ENCODE results near the gene AUTS2. TPM values are rescaled to one million over a fixed set of nuclear protein-coding genes. Genes with fewer than 3 reads are reported as not detected.

AUTS2 gene
- total RNA-seq, 1 experiment from 2014 or later = 2.3 TPM

- in situ Hi-C loops (cut with HindIII; ENCODE audit: low pct_unique_long_range_greater_than_20kb, low sequenced_read_pairs) = no loop called here
- no peak for DNase-seq (ENCODE audit: low read depth)
Observed at GRCh38 chr7:69696686-69697685, 98.7 kb downstream of the AUTS2 start.

- no peak for DNase-seq (ENCODE audit: low read depth)
- in situ Hi-C loops (cut with HindIII; ENCODE audit: low pct_unique_long_range_greater_than_20kb, low sequenced_read_pairs) = no loop called here
Observed at GRCh38 chr7:69698109-69698825, 100.0 kb downstream of the AUTS2 start.

- in situ Hi-C loops (cut with HindIII; ENCODE audit: low pct_unique_long_range_greater_than_20kb, low sequenced_read_pairs) = no loop called here
- no peak for DNase-seq (ENCODE audit: low read depth)
Observed at GRCh38 chr7:69699931-69700330, 101.7 kb downstream of the AUTS2 start.

- in situ Hi-C loops (cut with HindIII; ENCODE audit: low pct_unique_long_range_greater_than_20kb, low sequenced_read_pairs) = no loop called here
- peak; percentile 24 for DNase-seq (ENCODE audit: low read depth)
Observed at GRCh38 chr7:69700331-69700730, 102.1 kb downstream of the AUTS2 start.

- DNase-seq (ENCODE audit: low read depth) = no peak
- in situ Hi-C loops (cut with HindIII; ENCODE audit: low pct_unique_long_range_greater_than_20kb, low sequenced_read_pairs) = no loop called here
Observed at GRCh38 chr7:69701288-69701687, 103.0 kb downstream of the AUTS2 start.

GRCh38 chr7:69702357-69702756 is 104.1 kb downstream of the AUTS2 start:
- in situ Hi-C loops (cut with HindIII; ENCODE audit: low pct_unique_long_range_greater_than_20kb, low sequenced_read_pairs) = no loop called here
- DNase-seq (ENCODE audit: low read depth) = no peak

GRCh38 chr7:69703099-69703498 is 104.8 kb downstream of the AUTS2 start:
- in situ Hi-C loops (cut with HindIII; ENCODE audit: low pct_unique_long_range_greater_than_20kb, low sequenced_read_pairs) = no loop called here
- DNase-seq (ENCODE audit: low read depth) = no peak

GRCh38 chr7:69706070-69706469 is 107.8 kb downstream of the AUTS2 start:
- DNase-seq (ENCODE audit: low read depth) = no peak
- in situ Hi-C loops (cut with HindIII; ENCODE audit: low pct_unique_long_range_greater_than_20kb, low sequenced_read_pairs) = no loop called here

GRCh38 chr7:69708857-69709256 is 110.6 kb downstream of the AUTS2 start:
- peak; percentile 24 for DNase-seq (ENCODE audit: low read depth)
- in situ Hi-C loops (cut with HindIII; ENCODE audit: low pct_unique_long_range_greater_than_20kb, low sequenced_read_pairs) = no loop called here

- no peak for DNase-seq (ENCODE audit: low read depth)
- in situ Hi-C loops (cut with HindIII; ENCODE audit: low pct_unique_long_range_greater_than_20kb, low sequenced_read_pairs) = no loop called here
Observed at GRCh38 chr7:69710768-69711438, 112.6 kb downstream of the AUTS2 start.

- in situ Hi-C loops (cut with HindIII; ENCODE audit: low pct_unique_long_range_greater_than_20kb, low sequenced_read_pairs) = no loop called here
- no peak for DNase-seq (ENCODE audit: low read depth)
Observed at GRCh38 chr7:69714886-69715576, 116.8 kb downstream of the AUTS2 start.

- DNase-seq (ENCODE audit: low read depth) = no peak
- in situ Hi-C loops (cut with HindIII; ENCODE audit: low pct_unique_long_range_greater_than_20kb, low sequenced_read_pairs) = no loop called here
Observed at GRCh38 chr7:69717221-69717620, 118.9 kb downstream of the AUTS2 start.

- in situ Hi-C loops (cut with HindIII; ENCODE audit: low pct_unique_long_range_greater_than_20kb, low sequenced_read_pairs) = no loop called here
- DNase-seq (ENCODE audit: low read depth) = no peak
Observed at GRCh38 chr7:69719717-69720116, 121.4 kb downstream of the AUTS2 start.

- DNase-seq (ENCODE audit: low read depth) = peak; percentile 18
- in situ Hi-C loops (cut with HindIII; ENCODE audit: low pct_unique_long_range_greater_than_20kb, low sequenced_read_pairs) = no loop called here
Observed at GRCh38 chr7:69722843-69723242, 124.6 kb downstream of the AUTS2 start.

- peak; percentile 67 for DNase-seq (ENCODE audit: low read depth)
- in situ Hi-C loops (cut with HindIII; ENCODE audit: low pct_unique_long_range_greater_than_20kb, low sequenced_read_pairs) = no loop called here
Observed at GRCh38 chr7:69723663-69724062, 125.4 kb downstream of the AUTS2 start.

GRCh38 chr7:69728304-69728703 is 130.0 kb downstream of the AUTS2 start:
- in situ Hi-C loops (cut with HindIII; ENCODE audit: low pct_unique_long_range_greater_than_20kb, low sequenced_read_pairs) = no loop called here
- DNase-seq (ENCODE audit: low read depth) = no peak

- peak; percentile 64 for DNase-seq (ENCODE audit: low read depth)
- in situ Hi-C loops (cut with HindIII; ENCODE audit: low pct_unique_long_range_greater_than_20kb, low sequenced_read_pairs) = no loop called here
Observed at GRCh38 chr7:69732203-69732602, 133.9 kb downstream of the AUTS2 start.

GRCh38 chr7:69735582-69735981 is 137.3 kb downstream of the AUTS2 start:
- no peak for DNase-seq (ENCODE audit: low read depth)
- in situ Hi-C loops (cut with HindIII; ENCODE audit: low pct_unique_long_range_greater_than_20kb, low sequenced_read_pairs) = no loop called here
